ENCODE results near the gene SPTLC3. TPM values are rescaled to one million over a fixed set of nuclear protein-coding genes. Genes with fewer than 3 reads are reported as not detected.

SPTLC3 gene
- polyA plus RNA-seq, 3 donors from 2014 or later, result 1.4 to 6.0 (median 2.5) TPM

DNA sequence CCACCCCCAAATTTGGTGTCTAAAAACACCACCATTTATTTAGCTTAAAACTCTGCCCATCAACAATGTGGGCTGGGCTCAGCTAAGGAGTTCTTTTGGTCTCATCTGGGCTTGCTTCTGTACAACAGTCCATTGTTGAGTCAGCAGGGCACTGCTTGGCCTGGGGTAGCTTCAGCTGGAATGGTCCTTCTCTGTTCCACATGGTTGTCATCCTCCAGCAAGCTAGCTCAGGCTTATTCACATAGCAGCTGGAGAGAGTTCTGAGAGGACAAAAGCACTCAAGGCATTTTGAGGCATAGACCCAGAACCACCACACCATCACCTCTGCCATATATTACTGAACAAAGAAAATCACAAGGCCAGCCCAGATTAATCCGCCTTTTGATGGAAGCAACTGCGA is 116.7 kb downstream of the SPTLC3 start:
- Mint-ChIP-seq H3K36me3 (peaks cover 3 to 32% (median 13%) of the 10 kb centered on the region in 3 donors), H3K4me1 (no peaks in the 10 kb centered on the region), H3K27me3 (ENCODE audit: low read depth in 3 of 3) (no peaks in the 10 kb centered on the region), H3K9me3 (no peaks in the 10 kb centered on the region), H3K27ac (peak overlapping the region in 1 of 6 donors; percentile 37), H3K4me3 (no peak overlapping the region)
- DNase-seq, result no peak

DNA sequence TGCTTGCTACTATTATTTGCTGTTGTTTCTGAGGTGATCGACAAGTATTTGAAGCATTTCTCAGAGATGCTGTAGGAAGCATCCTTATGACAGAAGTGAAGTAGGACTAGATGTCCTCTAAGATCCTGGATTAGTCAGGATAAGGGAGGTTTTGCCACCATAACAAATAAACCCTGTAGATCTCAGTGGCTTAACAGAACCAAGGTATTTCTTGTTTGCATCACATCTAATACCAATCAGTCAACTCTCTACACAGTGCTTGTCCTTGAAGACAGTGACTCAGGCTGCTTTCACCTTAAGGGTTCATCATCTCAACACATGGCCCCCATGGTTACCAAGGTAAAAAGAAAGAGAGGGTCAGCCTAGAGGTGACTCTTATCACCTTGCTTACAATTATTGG is 119.4 kb downstream of the SPTLC3 start:
- no peak overlapping the region for H3K4me3 Mint-ChIP-seq

DNA sequence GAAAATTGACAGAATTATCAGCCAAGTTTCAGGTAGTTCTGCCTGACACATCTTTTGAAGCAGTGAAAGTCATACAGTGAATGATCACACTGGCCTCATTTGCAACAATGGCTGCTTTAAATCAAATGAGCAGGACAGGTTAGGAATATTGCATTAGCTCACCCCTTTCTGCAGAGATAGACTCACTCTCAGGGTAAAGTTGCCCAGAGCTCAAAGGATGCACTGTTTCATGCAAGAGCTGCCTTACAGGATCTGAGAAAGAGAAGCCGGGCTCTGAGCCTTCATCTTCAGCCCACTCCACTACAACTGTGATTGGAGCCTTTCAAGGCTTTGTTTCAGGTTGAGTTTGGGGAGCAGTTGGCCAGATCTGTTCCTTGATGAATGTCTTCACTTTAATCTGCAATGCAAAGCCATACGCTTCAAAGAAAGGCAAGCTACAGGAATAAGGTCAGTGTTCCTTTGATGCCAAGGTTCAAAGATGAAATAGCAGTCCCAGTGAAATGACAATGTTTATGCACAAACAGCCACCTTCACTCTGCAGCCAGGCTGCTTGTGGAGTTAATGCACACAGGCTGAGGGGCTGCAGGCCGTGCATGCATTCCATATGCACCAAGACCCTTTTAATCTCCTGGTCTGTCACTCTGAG is 121.4 kb downstream of the SPTLC3 start:
- no peak overlapping the region for H3K4me3 Mint-ChIP-seq
- no peak for DNase-seq
- H3K27ac Mint-ChIP-seq, result no peak overlapping the region
- H3K27me3 Mint-ChIP-seq (ENCODE audit: low read depth in 3 of 3), result peaks cover 3 to 4% (median 3%) of the 10 kb centered on the region in 3 donors
- H3K9me3 Mint-ChIP-seq, result peaks cover 0 to 4% (median 0%) of the 10 kb centered on the region in 6 donors
- peaks cover 7 to 43% (median 25%) of the 10 kb centered on the region in 3 donors for H3K36me3 Mint-ChIP-seq
- peaks cover 18 to 26% of the 10 kb centered on the region in 2 donors for H3K4me1 Mint-ChIP-seq

More for the DNA sequence above, 119.4 kb downstream of the SPTLC3 start:
- peaks cover 0 to 4% (median 0%) of the 10 kb centered on the region in 6 donors for H3K9me3 Mint-ChIP-seq
- H3K36me3 Mint-ChIP-seq, result peaks cover 7 to 41% (median 19%) of the 10 kb centered on the region in 3 donors
- peaks cover 3 to 4% (median 3%) of the 10 kb centered on the region in 3 donors for H3K27me3 Mint-ChIP-seq (ENCODE audit: low read depth in 3 of 3)
- no peak overlapping the region for H3K27ac Mint-ChIP-seq
- H3K4me1 Mint-ChIP-seq, result peaks cover 18 to 25% of the 10 kb centered on the region in 2 donors
- no peak for DNase-seq

DNA sequence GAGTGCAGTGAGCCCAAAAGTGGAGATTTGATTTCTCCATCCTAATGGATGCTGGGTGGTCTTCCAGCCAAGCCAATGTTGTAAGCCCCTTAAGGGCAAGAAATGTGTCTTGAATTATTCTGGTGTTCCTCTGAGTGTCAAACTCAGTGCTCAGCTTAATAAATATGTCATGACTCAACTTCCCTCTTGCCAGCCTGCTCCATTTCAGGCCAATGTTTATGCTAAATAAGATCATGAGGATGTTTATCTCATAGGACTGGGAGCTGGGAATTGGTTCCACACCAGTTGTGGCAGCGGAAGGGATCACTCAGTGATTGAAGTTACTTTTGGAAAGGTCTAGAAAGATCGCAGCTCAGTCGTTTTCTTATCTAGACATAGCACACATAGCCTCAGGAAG is 121.9 kb downstream of the SPTLC3 start:
- H3K36me3 Mint-ChIP-seq, result peaks cover 7 to 41% (median 28%) of the 10 kb centered on the region in 3 donors
- peaks cover 3 to 4% (median 3%) of the 10 kb centered on the region in 3 donors for H3K27me3 Mint-ChIP-seq (ENCODE audit: low read depth in 3 of 3)
- peaks cover 0 to 4% (median 0%) of the 10 kb centered on the region in 6 donors for H3K9me3 Mint-ChIP-seq
- DNase-seq, result no peak
- peak overlapping the region in 1 of 6 donors; percentile 8 for H3K27ac Mint-ChIP-seq
- H3K4me3 Mint-ChIP-seq, result no peak overlapping the region
- peaks cover 18 to 26% of the 10 kb centered on the region in 2 donors for H3K4me1 Mint-ChIP-seq

DNA sequence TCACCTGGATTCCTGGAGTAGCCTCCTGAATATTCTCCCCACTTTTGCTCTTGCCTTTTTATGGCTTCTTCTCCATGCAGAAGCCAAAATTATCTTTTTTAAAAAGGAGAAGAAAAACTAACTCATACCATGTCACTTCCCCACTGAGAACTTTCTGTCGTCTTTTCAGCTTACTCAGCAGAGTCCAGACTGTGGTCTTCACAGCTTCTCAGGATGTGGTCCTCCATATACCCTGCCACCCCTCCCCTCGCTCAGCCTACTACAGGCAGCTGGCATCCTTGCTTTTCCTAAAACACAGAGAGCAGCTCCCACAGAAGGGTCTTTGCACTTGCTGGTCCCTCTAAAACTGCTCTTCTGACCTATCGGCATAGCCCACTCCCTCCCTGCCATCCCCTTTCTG is 122.9 kb downstream of the SPTLC3 start:
- H3K27me3 Mint-ChIP-seq (ENCODE audit: low read depth in 3 of 3), result peaks cover 3 to 5% (median 4%) of the 10 kb centered on the region in 3 donors
- peak overlapping the region in 2 of 6 donors; percentile 8 to 75 for H3K27ac Mint-ChIP-seq
- peak in 2 of 3 donors; percentile 1 to 24 for DNase-seq
- peaks cover 0 to 4% (median 0%) of the 10 kb centered on the region in 6 donors for H3K9me3 Mint-ChIP-seq
- peaks cover 18 to 26% of the 10 kb centered on the region in 2 donors for H3K4me1 Mint-ChIP-seq
- H3K36me3 Mint-ChIP-seq, result peaks cover 7 to 39% (median 29%) of the 10 kb centered on the region in 3 donors
- peak overlapping the region in 3 of 5 donors; percentile 15 to 81 (median 23) for H3K4me3 Mint-ChIP-seq

DNA sequence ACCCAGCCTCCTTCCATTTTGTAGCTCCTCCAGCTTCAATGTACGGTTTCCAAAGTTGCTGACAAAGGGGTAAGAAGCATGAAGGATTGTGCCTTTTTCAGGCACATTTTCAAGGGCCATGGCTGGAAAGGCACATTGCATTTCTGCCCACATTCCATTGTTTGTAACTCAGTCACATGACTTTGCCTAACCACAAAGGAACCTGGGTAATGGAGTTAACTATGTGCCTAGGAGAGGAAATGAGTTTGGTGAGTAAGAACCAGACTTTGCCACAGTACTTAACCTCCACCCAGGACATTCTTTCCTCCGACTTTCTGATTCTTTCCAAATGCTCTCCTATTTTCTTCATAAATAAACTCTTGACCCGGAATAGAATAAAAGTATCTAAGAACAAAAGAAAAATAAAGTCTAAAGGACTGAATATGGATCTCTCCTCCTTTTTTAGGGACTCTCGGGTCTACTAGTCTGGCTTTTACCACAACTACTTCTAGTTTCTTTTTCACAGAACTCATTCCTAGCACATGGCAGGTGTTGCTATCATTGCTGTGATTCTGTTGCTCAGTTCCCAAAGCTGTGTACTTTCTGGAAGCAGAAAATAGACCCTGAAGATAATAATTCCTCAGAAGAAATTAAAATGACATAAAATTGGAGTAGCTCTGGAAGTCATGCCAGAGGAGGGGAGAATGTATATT is 130.8 kb downstream of the SPTLC3 start:
- DNase-seq, result no peak
- H3K4me3 Mint-ChIP-seq, result peak overlapping the region in 1 of 5 donors; percentile 64
- H3K27ac Mint-ChIP-seq, result no peak overlapping the region

DNA sequence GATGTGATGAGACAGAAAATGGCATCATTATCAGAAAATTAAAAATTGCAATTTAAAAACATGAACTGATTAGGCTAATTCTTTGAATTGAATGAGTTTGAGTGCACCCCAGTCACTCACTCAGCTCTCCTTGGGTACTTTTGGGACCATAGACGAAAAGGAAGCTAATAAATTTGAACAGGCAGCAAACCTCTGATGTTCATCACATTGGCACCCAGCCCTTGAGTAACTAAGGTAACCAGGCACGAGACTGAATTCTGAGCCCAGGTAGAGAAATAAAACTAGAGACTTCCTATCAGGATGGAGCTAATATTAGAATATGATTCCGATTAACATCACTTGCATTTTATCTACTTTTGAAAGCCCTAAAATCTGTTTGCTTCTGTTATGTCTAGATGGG is 131.4 kb downstream of the SPTLC3 start:
- no peak overlapping the region for H3K27ac Mint-ChIP-seq
- H3K4me3 Mint-ChIP-seq, result peak overlapping the region in 1 of 5 donors; percentile 64
- H3K36me3 Mint-ChIP-seq, result peaks cover 4 to 15% (median 11%) of the 10 kb centered on the region in 3 donors
- peaks cover 0 to under 1% (median 0%) of the 10 kb centered on the region in 6 donors for H3K9me3 Mint-ChIP-seq
- H3K27me3 Mint-ChIP-seq (ENCODE audit: low read depth in 3 of 3), result peaks cover 0 to 2% (median 0%) of the 10 kb centered on the region in 3 donors
- DNase-seq, result no peak
- H3K4me1 Mint-ChIP-seq, result peaks cover 24 to 35% of the 10 kb centered on the region in 2 donors

More for the DNA sequence above, 130.8 kb downstream of the SPTLC3 start:
- Mint-ChIP-seq H3K27me3 (ENCODE audit: low read depth in 3 of 3) (peaks cover 0 to 2% (median 0%) of the 10 kb centered on the region in 3 donors), H3K4me1 (peaks cover 24 to 35% of the 10 kb centered on the region in 2 donors), H3K36me3 (peaks cover 4 to 15% (median 12%) of the 10 kb centered on the region in 3 donors), H3K9me3 (no peaks in the 10 kb centered on the region)

DNA sequence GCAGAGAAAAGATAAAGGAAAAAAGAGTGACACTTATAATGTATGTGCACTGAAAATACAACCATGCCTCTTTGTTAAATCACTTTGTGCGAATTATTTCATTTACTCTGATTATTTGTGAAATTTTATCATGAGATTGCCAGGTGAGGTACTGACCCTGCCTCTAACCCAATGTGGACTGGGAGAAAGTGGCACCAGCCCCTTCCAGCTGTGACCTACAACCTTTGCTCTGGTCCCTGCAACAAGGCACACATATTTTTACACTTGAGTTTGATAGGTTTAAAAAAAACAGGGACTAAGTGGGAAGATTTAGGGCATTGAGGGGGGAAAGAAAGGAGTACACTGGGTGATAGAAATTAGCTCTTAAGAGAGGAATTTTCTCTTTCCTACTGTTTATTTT is 132.0 kb downstream of the SPTLC3 start:
- DNase-seq, result no peak
- peaks cover 24 to 35% of the 10 kb centered on the region in 2 donors for H3K4me1 Mint-ChIP-seq
- peaks cover 4 to 11% (median 7%) of the 10 kb centered on the region in 3 donors for H3K36me3 Mint-ChIP-seq
- peaks cover 0 to 2% (median 0%) of the 10 kb centered on the region in 3 donors for H3K27me3 Mint-ChIP-seq (ENCODE audit: low read depth in 3 of 3)
- peaks cover 0 to 3% (median 0%) of the 10 kb centered on the region in 6 donors for H3K9me3 Mint-ChIP-seq
- peak overlapping the region in 1 of 6 donors; percentile 28 for H3K27ac Mint-ChIP-seq
- no peak overlapping the region for H3K4me3 Mint-ChIP-seq

DNA sequence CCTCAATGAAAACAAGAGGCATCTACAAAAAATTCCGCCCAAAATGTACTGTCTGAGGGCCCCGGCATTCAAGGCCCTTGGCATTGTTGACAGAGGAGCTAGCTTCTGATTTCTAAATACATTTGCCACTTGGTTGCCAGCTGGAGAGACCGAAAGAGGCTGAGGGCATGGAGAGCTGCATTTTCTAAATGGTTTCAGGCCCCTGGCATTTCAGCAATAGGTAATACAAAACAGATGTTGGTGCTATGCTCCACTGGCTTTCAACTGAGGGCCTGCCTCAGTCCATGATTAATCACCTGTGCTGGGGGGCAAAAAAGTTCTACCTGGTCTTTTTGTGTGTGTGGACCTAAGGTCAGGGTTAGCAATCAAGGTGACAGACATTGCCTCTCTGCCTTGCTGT is 132.8 kb downstream of the SPTLC3 start:
- no peak for DNase-seq
- Mint-ChIP-seq H3K4me1 (peaks cover 24 to 35% of the 10 kb centered on the region in 2 donors), H3K27me3 (ENCODE audit: low read depth in 3 of 3) (no peaks in the 10 kb centered on the region), H3K36me3 (peaks cover 4 to 11% (median 11%) of the 10 kb centered on the region in 3 donors), H3K27ac (no peak overlapping the region), H3K9me3 (peaks cover 0 to 3% (median 0%) of the 10 kb centered on the region in 6 donors), H3K4me3 (peak overlapping the region in 2 of 5 donors; percentile 10 to 74)

DNA sequence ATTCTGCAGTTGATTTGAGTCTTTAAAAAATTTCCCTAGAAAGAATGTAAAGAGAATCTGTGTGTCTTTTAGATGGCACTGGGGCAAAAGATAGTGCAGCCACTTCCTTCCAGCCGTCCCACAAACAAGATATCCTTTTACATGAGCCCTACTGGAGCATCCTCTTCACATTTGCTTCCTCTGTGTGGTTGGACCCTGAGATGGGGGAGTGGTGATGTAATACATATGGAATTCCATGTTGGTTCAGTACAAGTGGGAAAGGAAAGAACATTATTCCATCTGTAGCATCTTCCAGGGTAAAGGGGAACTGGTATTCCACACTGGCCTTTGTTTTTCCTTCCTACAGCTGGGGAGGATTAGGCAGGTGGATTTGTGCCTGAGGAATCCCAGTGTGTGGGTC is 133.4 kb downstream of the SPTLC3 start:
- Mint-ChIP-seq H3K27ac (no peak overlapping the region), H3K36me3 (peaks cover 4 to 11% (median 11%) of the 10 kb centered on the region in 3 donors), H3K4me1 (peaks cover 24 to 35% of the 10 kb centered on the region in 2 donors), H3K4me3 (peak overlapping the region in 3 of 5 donors; percentile 14 to 74 (median 31)), H3K27me3 (ENCODE audit: low read depth in 3 of 3) (no peaks in the 10 kb centered on the region), H3K9me3 (peaks cover 0 to 3% (median 0%) of the 10 kb centered on the region in 6 donors)
- DNase-seq, result no peak

DNA sequence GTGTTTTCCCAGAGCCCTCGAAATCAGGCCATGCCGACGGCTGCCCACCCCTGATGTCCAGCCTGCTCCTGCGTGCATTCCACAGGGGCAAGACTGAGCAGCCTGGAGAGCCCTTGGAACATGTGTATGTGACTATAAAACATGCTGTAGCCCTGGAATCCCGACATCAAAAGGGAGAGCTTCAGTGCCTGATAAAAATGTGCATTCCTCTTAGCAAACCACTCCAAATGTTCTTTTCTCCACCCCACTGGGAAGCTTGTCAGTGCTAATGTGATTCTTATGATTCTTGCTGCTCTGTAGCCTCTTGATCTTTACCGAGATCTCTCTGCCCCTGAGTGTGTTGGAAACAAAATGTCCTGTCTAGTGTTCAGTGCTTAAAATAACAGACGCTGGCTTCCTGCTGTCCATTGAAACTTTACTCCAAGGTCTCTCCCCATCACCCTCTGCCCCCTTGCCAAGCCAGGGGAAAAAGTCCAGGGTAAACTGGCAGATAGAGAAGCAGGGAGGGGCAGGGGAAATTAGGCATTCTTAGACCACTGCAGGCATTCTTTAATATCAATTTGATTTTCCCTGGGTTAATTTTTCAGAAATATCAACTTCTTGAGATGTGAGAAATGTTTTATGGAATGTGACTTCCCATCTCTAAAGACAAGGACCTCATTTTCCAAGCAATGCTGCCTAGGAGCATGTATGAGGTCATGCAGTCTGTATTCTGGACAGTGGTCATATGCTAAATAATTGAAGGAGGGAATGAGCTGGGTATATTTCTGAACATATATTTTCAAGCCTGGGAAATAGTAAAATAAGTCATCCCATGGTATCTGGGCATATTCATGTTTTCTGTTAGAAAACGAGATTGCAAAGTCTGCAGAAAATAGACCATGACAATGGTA is 138.5 kb downstream of the SPTLC3 start:
- DNase-seq, result no peak
- H3K27me3 Mint-ChIP-seq (ENCODE audit: low read depth in 3 of 3), result no peaks in the 10 kb centered on the region
- peaks cover 2 to 5% of the 10 kb centered on the region in 2 donors for H3K4me1 Mint-ChIP-seq
- H3K36me3 Mint-ChIP-seq, result peaks cover 4 to 28% (median 16%) of the 10 kb centered on the region in 3 donors
- no peak overlapping the region for H3K27ac Mint-ChIP-seq
- peaks cover 0 to 3% (median 0%) of the 10 kb centered on the region in 6 donors for H3K9me3 Mint-ChIP-seq
- H3K4me3 Mint-ChIP-seq, result no peak overlapping the region

DNA sequence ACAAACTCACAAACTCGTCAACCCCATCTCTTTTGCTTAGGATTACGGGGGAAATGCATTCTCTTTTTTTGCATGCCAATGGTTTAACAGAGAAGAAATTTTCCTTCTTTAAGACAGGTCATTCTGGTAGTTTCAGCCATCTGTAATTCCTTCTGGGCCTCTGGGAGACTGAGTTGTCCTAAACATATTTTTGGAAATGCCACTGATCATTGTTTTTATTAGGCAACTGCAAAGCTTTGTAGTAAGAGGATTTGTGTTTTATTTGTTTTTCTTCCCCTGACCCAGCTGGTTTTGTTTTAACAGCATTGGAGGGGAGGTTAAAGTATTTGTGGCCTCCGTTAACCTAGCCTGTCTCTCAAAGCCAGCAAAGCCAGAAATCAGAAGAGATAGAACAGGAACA is 139.2 kb downstream of the SPTLC3 start:
- H3K4me1 Mint-ChIP-seq, result no peaks in the 10 kb centered on the region
- H3K4me3 Mint-ChIP-seq, result no peak overlapping the region
- no peak overlapping the region for H3K27ac Mint-ChIP-seq
- peaks cover 0 to 3% (median 0%) of the 10 kb centered on the region in 6 donors for H3K9me3 Mint-ChIP-seq
- no peaks in the 10 kb centered on the region for H3K27me3 Mint-ChIP-seq (ENCODE audit: low read depth in 3 of 3)
- H3K36me3 Mint-ChIP-seq, result peaks cover 4 to 28% (median 16%) of the 10 kb centered on the region in 3 donors
- no peak for DNase-seq

DNA sequence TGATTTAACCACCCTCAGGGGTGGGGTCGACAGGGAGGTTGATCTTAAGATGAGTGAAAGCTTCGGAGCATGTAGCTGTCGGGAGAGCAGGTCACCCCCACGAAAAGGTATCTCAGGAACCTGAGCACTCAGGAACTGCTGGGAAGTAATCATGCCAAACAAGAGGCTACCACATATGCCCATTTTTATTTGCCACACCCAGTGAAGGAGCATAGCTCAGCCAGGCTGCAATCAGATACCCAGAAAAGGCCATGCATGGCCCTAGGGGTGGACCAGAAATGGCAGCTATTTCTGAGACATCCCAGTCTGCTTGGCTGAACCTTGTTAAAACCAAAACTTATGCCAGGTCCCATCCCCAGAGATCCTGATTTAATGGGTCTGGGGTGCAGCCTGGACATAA is 139.6 kb downstream of the SPTLC3 start:
- no peaks in the 10 kb centered on the region for H3K4me1 Mint-ChIP-seq
- H3K4me3 Mint-ChIP-seq, result no peak overlapping the region
- H3K27me3 Mint-ChIP-seq (ENCODE audit: low read depth in 3 of 3), result no peaks in the 10 kb centered on the region
- peaks cover 0 to 3% (median 0%) of the 10 kb centered on the region in 6 donors for H3K9me3 Mint-ChIP-seq
- H3K27ac Mint-ChIP-seq, result no peak overlapping the region
- DNase-seq, result no peak
- H3K36me3 Mint-ChIP-seq, result peaks cover 4 to 28% (median 16%) of the 10 kb centered on the region in 3 donors

All from immature natural killer cell (primary cell).